ENCODE data around the gene ECSCR. TPM values are rescaled to one million over a fixed set of nuclear protein-coding genes. Genes with fewer than 3 reads are reported as not detected.

ECSCR gene
- total RNA-seq, 2 experiments from 2014 or later = not detected

- no peaks in the 10 kb centered on the region for H3K9me2 ChIP-seq (ENCODE audit: insufficient read depth, low read length)
- H2AFZ ChIP-seq (ENCODE audit: low read length) = no peak overlapping the region
- H3K36me3 ChIP-seq (ENCODE audit: insufficient read depth, low read length) = no peaks in the 10 kb centered on the region
- POLR2A ChIA-PET = no interaction called here
- no peak overlapping the region for H3K4me3 ChIP-seq (ENCODE audit: low read depth, low read length, poor library complexity, severe bottlenecking)
- intact Hi-C loops (cut with micrococcal nuclease; ENCODE audit: unreplicated experiment) = no loop called here
- no peak overlapping the region for H3K27ac ChIP-seq (ENCODE audit: low read depth, low read length, poor library complexity, severe bottlenecking)
- CTCF ChIA-PET (ENCODE audit: unreplicated experiment) = interaction anchor here (0.6 kb wide), 1 partner anchor 14 kb away, joined by 3 read pairs; no protein-coding TSS in a partner anchor
- no peak overlapping the region for H3K4me2 ChIP-seq (ENCODE audit: low read length)
- peaks cover 8% of the 10 kb centered on the region for H3K4me1 ChIP-seq (ENCODE audit: insufficient read depth, low read length, poor library complexity, severe bottlenecking)
- DNase-seq (ENCODE audit: low spot score) = no peak
- no TSS peak for BruUV-seq (replicated peaks)
- no peaks in the 10 kb centered on the region for H3K9me3 ChIP-seq (ENCODE audit: low read length)
- H4K20me1 ChIP-seq (ENCODE audit: insufficient read depth, low read length) = no peaks in the 10 kb centered on the region
- TF ChIP-seq CTCF (conservative IDR thresholded peaks at IDR 0.05; ENCODE audit: low read length) = no peak
- no peak for TF ChIP-seq EZH2phosphoT487 (IDR thresholded peaks at IDR 0.05; ENCODE audit: borderline replicate concordance, low read depth, low read length)
- no peaks in the 10 kb centered on the region for H3K79me2 ChIP-seq (ENCODE audit: insufficient read depth, low read depth, low read length)
Observed at GRCh38 chr5:139461176-139461575, 1.4 kb downstream of the ECSCR start.

GRCh38 chr5:139460455-139460854, 2.1 kb downstream of the ECSCR start:
- no peak overlapping the region for H2AFZ ChIP-seq (ENCODE audit: low read length)
- H3K4me2 ChIP-seq (ENCODE audit: low read length) = no peak overlapping the region
- intact Hi-C loops (cut with micrococcal nuclease; ENCODE audit: unreplicated experiment) = no loop called here
- no peaks in the 10 kb centered on the region for H3K9me2 ChIP-seq (ENCODE audit: insufficient read depth, low read length)
- no peaks in the 10 kb centered on the region for H4K20me1 ChIP-seq (ENCODE audit: insufficient read depth, low read length)
- H3K4me1 ChIP-seq (ENCODE audit: insufficient read depth, low read length, poor library complexity, severe bottlenecking) = peaks cover 8% of the 10 kb centered on the region
- no peak overlapping the region for H3K4me3 ChIP-seq (ENCODE audit: low read depth, low read length, poor library complexity, severe bottlenecking)
- no peaks in the 10 kb centered on the region for H3K36me3 ChIP-seq (ENCODE audit: insufficient read depth, low read length)
- DNase-seq (ENCODE audit: low spot score) = no peak
- ChIA-PET CTCF (ENCODE audit: unreplicated experiment) (no interaction called here), POLR2A (no interaction called here)
- H3K27ac ChIP-seq (ENCODE audit: low read depth, low read length, poor library complexity, severe bottlenecking) = no peak overlapping the region
- H3K79me2 ChIP-seq (ENCODE audit: insufficient read depth, low read depth, low read length) = no peaks in the 10 kb centered on the region
- no peaks in the 10 kb centered on the region for H3K9me3 ChIP-seq (ENCODE audit: low read length)
- no TSS peak for BruUV-seq (replicated peaks)
- TF ChIP-seq EZH2phosphoT487 (IDR thresholded peaks at IDR 0.05; ENCODE audit: borderline replicate concordance, low read depth, low read length) = no peak
- TF ChIP-seq CTCF (conservative IDR thresholded peaks at IDR 0.05; ENCODE audit: low read length) = no peak

DNA sequence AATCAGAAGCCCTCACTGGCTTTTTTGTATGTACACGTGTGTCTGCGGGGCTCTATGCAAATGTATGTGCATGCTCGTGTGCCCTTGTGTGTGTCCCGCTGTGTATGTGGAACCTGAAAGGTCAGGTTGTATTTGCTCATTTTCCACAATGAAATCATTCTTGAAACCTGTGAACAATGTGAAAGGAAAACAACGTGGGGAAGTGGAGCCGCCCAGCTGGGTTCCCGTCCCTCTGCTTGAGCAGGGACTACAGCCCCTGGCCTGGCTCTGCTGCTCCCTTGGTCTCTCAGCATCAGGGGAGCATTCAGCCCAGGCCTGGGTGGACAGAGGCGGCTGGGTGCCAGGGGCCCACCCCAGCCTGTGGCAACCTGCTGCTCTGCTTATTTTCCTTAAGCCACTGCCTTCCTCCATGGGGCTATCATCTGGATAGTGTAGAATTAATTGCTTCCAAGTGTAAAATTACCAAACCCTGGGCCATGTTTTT, 3.0 kb downstream of the ECSCR start:
- ChIA-PET POLR2A (no interaction called here), CTCF (ENCODE audit: unreplicated experiment) (no interaction called here)
- Histone ChIP-seq H4K20me1 (ENCODE audit: insufficient read depth, low read length) (no peaks in the 10 kb centered on the region), H3K4me3 (ENCODE audit: low read depth, low read length, poor library complexity, severe bottlenecking) (no peak overlapping the region), H3K36me3 (ENCODE audit: insufficient read depth, low read length) (no peaks in the 10 kb centered on the region), H3K79me2 (ENCODE audit: insufficient read depth, low read depth, low read length) (no peaks in the 10 kb centered on the region), H3K9me2 (ENCODE audit: insufficient read depth, low read length) (no peaks in the 10 kb centered on the region), H3K9me3 (ENCODE audit: low read length) (no peaks in the 10 kb centered on the region), H3K4me1 (ENCODE audit: insufficient read depth, low read length, poor library complexity, severe bottlenecking) (peaks cover 8% of the 10 kb centered on the region), H3K4me2 (ENCODE audit: low read length) (no peak overlapping the region), H3K27ac (ENCODE audit: low read depth, low read length, poor library complexity, severe bottlenecking) (no peak overlapping the region), H2AFZ (ENCODE audit: low read length) (peak overlapping the region; percentile 44)
- no peak for DNase-seq (ENCODE audit: low spot score)
- no TSS peak for BruUV-seq (replicated peaks)
- TF ChIP-seq CTCF (conservative IDR thresholded peaks at IDR 0.05; ENCODE audit: low read length) (no peak), EZH2phosphoT487 (IDR thresholded peaks at IDR 0.05; ENCODE audit: borderline replicate concordance, low read depth, low read length) (no peak)
- intact Hi-C loops (cut with micrococcal nuclease; ENCODE audit: unreplicated experiment) = no loop called here
